Thyroid gland (tissue), 4 donors: Measurements from ENCODE around the gene OPTC. TPM values are rescaled to one million over a fixed set of nuclear protein-coding genes. Genes with fewer than 3 reads are reported as not detected.

Experiments used
- DNase-seq, 2 donors: peaks; one replicate each; pipeline ENCODE4 v3.0.0-alpha.2; 2019
- H3K27ac ChIP-seq, 3 donors: fragments of 200-600 bp; sonication (generic); 1 replicate in 2 of 3; 2 replicates in 1 of 3; pipeline ENCODE4 v1.5.1; 2016 to 2019; ENCODE audit warnings: mild to moderate bottlenecking in 1 of 3, moderate library complexity in 1 of 3
- H3K27me3 ChIP-seq: fragments of 200-600 bp; sonication (generic); one replicate; pipeline ENCODE4 v1.5.1; 2019
- H3K36me3 ChIP-seq, 2 donors: fragments of 200-600 bp; sonication (generic); one replicate each; pipeline ENCODE4 v1.5.1; 2016 to 2019
- H3K4me1 ChIP-seq, 2 donors: fragments of 200-600 bp; sonication (generic); one replicate each; pipeline ENCODE4 v1.5.1; 2017 to 2019
- H3K4me3 ChIP-seq, 3 donors: fragments of 200-600 bp; sonication (generic); replicated peaks in 1 of 3; 1 replicate in 2 of 3; 2 replicates in 1 of 3; pipeline ENCODE4 v1.5.1; 2016; ENCODE audit warnings: mild to moderate bottlenecking in 1 of 3
- H3K9me3 ChIP-seq: fragments of 200-600 bp; sonication (generic); one replicate; pipeline ENCODE4 v1.5.1; 2017
- CTCF ChIP-seq, 6 experiments: fragments of 200-600 bp in 3 of 6; fragments of 450-650 bp in 3 of 6; sonication (generic) in 3 of 6; IDR thresholded peaks; one replicate each; pipeline ENCODE4 v1.5.1; 2016 to 2019; ENCODE audit warnings: antibody characterized with exemption in 6 of 6, mild to moderate bottlenecking in 2 of 6, inconsistent platforms in 1 of 6, moderate library complexity in 1 of 6
- POLR2A ChIP-seq, 2 donors: fragments of 450-650 bp; IDR thresholded peaks; one replicate each; pipeline ENCODE4 v1.6.1; 2017; ENCODE audit warnings: antibody characterized with exemption in 2 of 2, mild to moderate bottlenecking in 2 of 2, moderate library complexity in 1 of 2
- WGBS, 2 donors: methylation state at CpG; one replicate each; pipeline ENCODE4 v1.1.5; 2017; 5-methylcytosine and 5-hydroxymethylcytosine counted together
- intact Hi-C: fragments of 100-400 bp; cut with DNase I; formaldehyde crosslinking; loops from one replicate; pipeline ENCODE4 v1.15.1; 2023
- total RNA-seq, 4 donors: library from RNA; depleted of rRNA; stranded (reverse); fragments of >200 nt; gene quantifications; one replicate each; pipeline ENCODE4 v1.2.3, GENCODE V29; 2016

The OPTC gene
- total RNA-seq, 4 donors from 2014 or later, result not detected

GRCh38 chr1:203468326-203468725 is 25.6 kb upstream of the OPTC start:
- Histone ChIP-seq H3K9me3 (no peaks in the 10 kb centered on the region), H3K27ac (peak overlapping the region in 1 of 3 donors; percentile 89), H3K27me3 (no peaks in the 10 kb centered on the region), H3K4me3 (no peak overlapping the region), H3K4me1 (peaks cover 23 to 51% of the 10 kb centered on the region in 2 donors), H3K36me3 (no peaks in the 10 kb centered on the region)
- TF ChIP-seq CTCF (IDR thresholded peaks at IDR 0.05) (no peak), POLR2A (IDR thresholded peaks at IDR 0.05) (no peak)
- DNase-seq, result no peak
- intact Hi-C loops, result no loop called here
- 92 to 100% methylated on average over 2 of the region's 2 CpGs for WGBS, 2 donors

- DNase-seq, result no peak
- H3K4me3 ChIP-seq, result no peak overlapping the region
- peaks cover 19 to 38% of the 10 kb centered on the region in 2 donors for H3K4me1 ChIP-seq
- WGBS, 2 donors, result 61 to 64% methylated on average over 5 of the region's 5 CpGs
- no peaks in the 10 kb centered on the region for H3K27me3 ChIP-seq
- TF ChIP-seq CTCF (IDR thresholded peaks at IDR 0.05) (no peak), POLR2A (IDR thresholded peaks at IDR 0.05) (no peak)
- H3K9me3 ChIP-seq, result no peaks in the 10 kb centered on the region
- no peaks in the 10 kb centered on the region for H3K36me3 ChIP-seq
- no peak overlapping the region for H3K27ac ChIP-seq
- intact Hi-C loops, result no loop called here
Observed at GRCh38 chr1:203470240-203470639, 23.7 kb upstream of the OPTC start.

GRCh38 chr1:203471841-203472240 is 22.1 kb upstream of the OPTC start:
- Histone ChIP-seq H3K27ac (no peak overlapping the region), H3K36me3 (no peaks in the 10 kb centered on the region), H3K4me3 (no peak overlapping the region), H3K9me3 (no peaks in the 10 kb centered on the region), H3K27me3 (no peaks in the 10 kb centered on the region), H3K4me1 (peaks cover 5 to 27% of the 10 kb centered on the region in 2 donors)
- intact Hi-C loops, result no loop called here
- 67 to 79% methylated on average over 5 to 6 of the region's 6 CpGs for WGBS, 2 donors
- no peak for TF ChIP-seq POLR2A (IDR thresholded peaks at IDR 0.05)
- TF ChIP-seq CTCF (IDR thresholded peaks at IDR 0.05), result no peak
- no peak for DNase-seq

- H3K4me1 ChIP-seq, result peaks cover 0 to 15% of the 10 kb centered on the region in 2 donors
- WGBS, 2 donors, result 75 to 85% methylated on average over 4 of the region's 4 CpGs
- no peak overlapping the region for H3K27ac ChIP-seq
- TF ChIP-seq CTCF (IDR thresholded peaks at IDR 0.05) (no peak), POLR2A (IDR thresholded peaks at IDR 0.05) (no peak)
- no peaks in the 10 kb centered on the region for H3K27me3 ChIP-seq
- DNase-seq, result no peak
- H3K36me3 ChIP-seq, result no peaks in the 10 kb centered on the region
- intact Hi-C loops, result no loop called here
- no peak overlapping the region for H3K4me3 ChIP-seq
- H3K9me3 ChIP-seq, result no peaks in the 10 kb centered on the region
Observed at GRCh38 chr1:203473281-203473680, 20.7 kb upstream of the OPTC start.

DNA sequence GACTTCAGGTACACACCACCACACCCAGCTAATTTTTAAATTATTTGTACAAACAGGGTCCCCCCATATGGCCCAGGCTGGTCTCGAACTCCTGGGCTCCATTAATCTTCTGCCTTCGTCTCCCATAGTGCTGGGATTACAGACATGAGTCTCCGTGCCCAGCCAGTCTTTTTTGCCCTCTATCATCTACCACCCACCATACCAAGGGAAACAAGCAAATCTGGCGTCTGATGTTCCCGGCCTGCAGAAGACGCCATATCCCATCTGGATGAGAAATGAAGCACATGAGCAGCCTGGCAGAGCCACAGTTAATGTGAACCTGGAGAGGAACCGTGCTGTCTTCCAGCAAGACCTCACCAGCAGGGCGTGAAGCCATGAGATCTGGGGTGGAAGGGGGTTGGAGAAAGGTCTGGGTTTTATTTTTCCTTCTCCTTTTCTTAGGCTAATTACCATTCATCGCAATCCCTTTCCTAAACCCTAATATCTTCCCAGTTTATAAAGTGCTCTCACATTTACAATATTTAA is 20.1 kb upstream of the OPTC start:
- intact Hi-C loops, result no loop called here

More for the DNA sequence above, 20.1 kb upstream of the OPTC start:
- Histone ChIP-seq H3K4me3 (no peak overlapping the region), H3K36me3 (no peaks in the 10 kb centered on the region), H3K27me3 (no peaks in the 10 kb centered on the region), H3K27ac (no peak overlapping the region), H3K4me1 (peaks cover 0 to 11% of the 10 kb centered on the region in 2 donors), H3K9me3 (no peaks in the 10 kb centered on the region)
- WGBS, 2 donors, result 84 to 91% methylated on average over 9 of the region's 9 CpGs
- TF ChIP-seq POLR2A (IDR thresholded peaks at IDR 0.05), result no peak
- TF ChIP-seq CTCF (IDR thresholded peaks at IDR 0.05), result no peak
- no peak for DNase-seq
